Brain microvascular endothelial cell (primary cell): ENCODE results near the gene EFHC2.

Experiments used
- DNase-seq: peaks from one replicate; pipeline ENCODE4 v3.0.0-alpha.2; 2020
- H3K27ac ChIP-seq: fragments of 250-450 bp; sonication (Bioruptor Pico); 2 replicates; pipeline ENCODE4 v1.5.1; 2020; ENCODE audit warnings: mild to moderate bottlenecking, moderate library complexity
- H3K27me3 ChIP-seq: fragments of 250-450 bp; sonication (Bioruptor Pico); replicated peaks from 2 replicates; pipeline ENCODE4 v1.5.1; 2020; ENCODE audit warnings: mild to moderate bottlenecking
- H3K36me3 ChIP-seq: fragments of 250-450 bp; sonication (Bioruptor Pico); replicated peaks from 2 replicates; pipeline ENCODE4 v1.5.1; 2020; ENCODE audit warnings: mild to moderate bottlenecking
- H3K4me3 ChIP-seq: 2 replicates; pipeline ENCODE4 v1.5.1; 2011; ENCODE audit warnings: low read depth, mild to moderate bottlenecking, control low read depth, low read length, moderate library complexity
- CTCF ChIP-seq: IDR thresholded peaks from 2 replicates; pipeline ENCODE4 v1.5.1; 2011; ENCODE audit warnings: low read depth, mild to moderate bottlenecking, moderate library complexity, low read length, control low read depth, inconsistent platforms; ENCODE audit errors: missing control alignments
- in situ Hi-C: cut with HindIII; loops from 2 replicates; pipeline ENCODE4 v1.10.0; 2017; ENCODE audit warnings: low sequenced_read_pairs, low pct_ligation_motif_present

EFHC2 gene

GRCh38 chrX:44162964-44163475 lies 180.5 kb downstream of the EFHC2 start:
- in situ Hi-C loops = no loop called here
- no peaks in the 10 kb centered on the region for H3K27me3 ChIP-seq
- TF ChIP-seq CTCF = no peak
- H3K27ac ChIP-seq = no peak overlapping the region
- H3K36me3 ChIP-seq = no peaks in the 10 kb centered on the region
- DNase-seq = no peak
- H3K4me3 ChIP-seq = no peak overlapping the region

- no peak for TF ChIP-seq CTCF
- DNase-seq = no peak
- in situ Hi-C loops = no loop called here
- H3K27ac ChIP-seq = no peak overlapping the region
- H3K27me3 ChIP-seq = no peaks in the 10 kb centered on the region
- H3K36me3 ChIP-seq = no peaks in the 10 kb centered on the region
- no peak overlapping the region for H3K4me3 ChIP-seq
Observed at GRCh38 chrX:44157858-44158257, 185.6 kb downstream of the EFHC2 start.

DNA sequence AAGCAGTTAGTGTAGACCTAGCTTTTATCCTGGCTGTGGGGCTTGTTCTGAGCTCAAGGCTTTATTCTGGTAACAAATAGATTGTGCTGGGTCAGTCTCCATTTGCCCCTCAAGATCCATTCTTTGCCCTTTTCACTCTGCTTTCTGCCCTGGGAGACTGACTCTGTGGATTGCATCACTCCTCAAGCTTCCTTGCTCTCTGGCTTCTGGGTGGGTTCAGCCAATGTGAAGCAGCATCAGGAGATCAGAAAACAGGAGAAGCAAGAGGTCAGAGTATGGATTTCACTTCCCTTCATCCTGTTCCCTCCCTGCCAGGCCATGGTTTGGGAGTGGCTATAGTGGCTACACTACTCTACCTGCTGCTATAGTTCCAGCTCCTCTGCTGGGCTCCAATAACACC lies 186.2 kb downstream of the EFHC2 start:
- TF ChIP-seq CTCF = no peak

GRCh38 chrX:44156726-44157125 lies 186.7 kb downstream of the EFHC2 start:
- TF ChIP-seq CTCF = no peak
- Histone ChIP-seq H3K27me3 (no peaks in the 10 kb centered on the region), H3K4me3 (no peak overlapping the region), H3K36me3 (no peaks in the 10 kb centered on the region), H3K27ac (no peak overlapping the region)
- DNase-seq = no peak
- in situ Hi-C loops = no loop called here

More for the DNA sequence above, 186.2 kb downstream of the EFHC2 start:
- Histone ChIP-seq H3K4me3 (no peak overlapping the region), H3K36me3 (no peaks in the 10 kb centered on the region), H3K27ac (no peak overlapping the region), H3K27me3 (no peaks in the 10 kb centered on the region)
- DNase-seq = no peak
- in situ Hi-C loops = no loop called here

DNA sequence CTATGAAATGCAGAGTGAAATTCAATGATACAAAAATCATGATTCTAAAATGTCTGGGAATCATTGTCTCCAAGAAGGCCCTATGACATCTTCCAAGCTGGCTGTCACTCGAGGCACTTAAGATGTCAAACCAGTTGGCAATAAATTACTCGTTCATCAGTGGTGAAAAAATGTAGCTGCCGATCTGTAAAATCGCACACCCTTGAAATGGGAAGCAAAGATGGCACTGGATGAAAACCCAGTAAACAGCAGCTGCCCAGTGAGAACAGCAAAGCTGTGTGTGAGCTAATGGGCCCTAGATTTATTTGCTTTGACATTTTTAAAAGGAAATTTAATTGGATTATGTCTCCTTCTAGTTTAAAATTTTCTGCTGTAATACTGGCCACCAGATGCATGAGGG lies 188.3 kb downstream of the EFHC2 start:
- TF ChIP-seq CTCF = no peak
- in situ Hi-C loops = no loop called here
- DNase-seq = no peak
- no peaks in the 10 kb centered on the region for H3K27me3 ChIP-seq
- H3K36me3 ChIP-seq = no peaks in the 10 kb centered on the region
- H3K4me3 ChIP-seq = no peak overlapping the region
- H3K27ac ChIP-seq = no peak overlapping the region

GRCh38 chrX:44152852-44153251 lies 190.6 kb downstream of the EFHC2 start:
- TF ChIP-seq CTCF = no peak
- H3K4me3 ChIP-seq = no peak overlapping the region
- in situ Hi-C loops = no loop called here
- DNase-seq = no peak
- no peaks in the 10 kb centered on the region for H3K36me3 ChIP-seq
- no peak overlapping the region for H3K27ac ChIP-seq
- H3K27me3 ChIP-seq = no peaks in the 10 kb centered on the region
